ENCODE results near the gene NCKAP5. TPM values are rescaled to one million over a fixed set of nuclear protein-coding genes. Genes with fewer than 3 reads are reported as not detected.

Gene NCKAP5
- total and polyA plus RNA-seq, 2 of the 8 experiments (the other 6 are each of a cell fraction or from before 2014, with no cell fraction given): 0.27 to 0.86 TPM

DNA sequence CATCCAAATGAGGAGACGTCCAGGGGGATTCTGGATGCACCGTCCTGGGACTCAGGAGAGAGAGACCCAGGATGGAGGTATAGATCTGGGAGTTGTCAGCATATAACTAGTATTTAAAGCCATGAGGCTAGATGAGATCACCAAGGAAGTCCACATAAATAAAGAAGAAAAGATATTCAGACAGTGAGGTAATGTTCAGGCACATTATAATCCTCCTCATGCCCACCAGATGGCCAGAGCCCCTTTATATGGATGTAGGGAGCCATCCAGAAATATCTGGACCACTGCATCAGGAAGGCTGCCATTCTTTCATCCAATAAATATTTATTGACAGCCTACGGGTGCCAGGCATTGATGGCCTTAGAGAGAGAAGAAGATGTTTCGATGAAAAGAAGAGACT is 21.2 kb upstream of the NCKAP5 start:
- no peaks in the 10 kb centered on the region for H3K9me3 ChIP-seq (ENCODE audit: insufficient read depth in 2 of 2, low read depth in 1 of 2, low read length in 1 of 2)
- H2BK120ac ChIP-seq (replicated peaks; ENCODE audit: low read depth, low read length): no peak overlapping the region
- no peak for FAIRE-seq
- ChIA-PET POLR2A (ENCODE audit: partially characterized antibody) (no interaction called here), CTCF (ENCODE audit: partially characterized antibody) (no interaction called here)
- no peaks in the 10 kb centered on the region for H3K36me3 ChIP-seq (ENCODE audit: control insufficient read depth in 2 of 4, insufficient read depth in 4 of 4, low read length in 3 of 4)
- H2BK20ac ChIP-seq (ENCODE audit: low read length): no peak overlapping the region
- no peak overlapping the region for H3K4me3 ChIP-seq (ENCODE audit: extremely low read depth in 1 of 4, insufficient read depth in 2 of 4, low read depth in 3 of 4, low read length in 4 of 4)
- H3K23ac ChIP-seq (ENCODE audit: insufficient read length): no peak overlapping the region
- H3K4ac ChIP-seq (replicated peaks; ENCODE audit: insufficient read length, low read depth, low read length): no peak overlapping the region
- H2AFZ ChIP-seq (ENCODE audit: low read length): no peak overlapping the region
- H3K56ac ChIP-seq (replicated peaks; ENCODE audit: insufficient read length, low read depth, low read length): no peak overlapping the region
- H3K4me2 ChIP-seq (ENCODE audit: insufficient read depth in 1 of 2, low read depth in 2 of 2, low read length in 2 of 2): no peak overlapping the region
- H4K8ac ChIP-seq (ENCODE audit: extremely low read depth, insufficient read depth, low read length): no peak overlapping the region
- H2AK5ac ChIP-seq (ENCODE audit: low read depth, low read length): no peak overlapping the region
- H4K20me1 ChIP-seq (replicated peaks in 1 of 2; ENCODE audit: control insufficient read depth in 1 of 2, insufficient read depth in 2 of 2, low read length in 2 of 2): no peaks in the 10 kb centered on the region
- H2BK12ac ChIP-seq (ENCODE audit: low read depth, low read length): no peak overlapping the region
- H3K79me1 ChIP-seq (ENCODE audit: low read depth, low read length): no peaks in the 10 kb centered on the region
- H3K14ac ChIP-seq (ENCODE audit: insufficient read length): no peak overlapping the region
- no peak overlapping the region for H3K9ac ChIP-seq (replicated peaks in 1 of 4; ENCODE audit: extremely low read depth in 1 of 4, low read depth in 3 of 4, low read length in 3 of 4)
- H4K91ac ChIP-seq (replicated peaks; ENCODE audit: insufficient read length, low read length): no peak overlapping the region
- H3K23me2 ChIP-seq (ENCODE audit: low read depth, low read length): no peaks in the 10 kb centered on the region
- DNase-seq (ENCODE audit: low read depth in 1 of 2, low spot score in 2 of 2): no peak
- TF ChIP-seq HDAC6 (IDR thresholded peaks at IDR 0.05; ENCODE audit: low read depth, low read length) (no peak), RBBP5 (IDR thresholded peaks at IDR 0.05; ENCODE audit: borderline replicate concordance, low read depth, low read length) (no peak), TEAD4 (IDR thresholded peaks at IDR 0.05; ENCODE audit: low read depth, low read length) (no peak), TBP (IDR thresholded peaks at IDR 0.05; ENCODE audit: low read depth, low read length) (no peak), JUN (IDR thresholded peaks at IDR 0.05; ENCODE audit: low read depth, low read length) (no peak), KDM4A (IDR thresholded peaks at IDR 0.05; ENCODE audit: low read depth, low read length, severe bottlenecking) (no peak), SP2 (IDR thresholded peaks at IDR 0.05; ENCODE audit: low read length) (no peak)
- H2BK15ac ChIP-seq (ENCODE audit: low read length): no peak overlapping the region
- H3K79me2 ChIP-seq (ENCODE audit: control insufficient read depth in 1 of 2, insufficient read depth in 2 of 2, low read length in 2 of 2): no peaks in the 10 kb centered on the region
- no peaks in the 10 kb centered on the region for H3K27me3 ChIP-seq (replicated peaks in 1 of 4; ENCODE audit: control insufficient read depth in 3 of 4, extremely low read depth in 1 of 4, insufficient read depth in 3 of 4, low read length in 3 of 4)
- H3K4me1 ChIP-seq (replicated peaks in 1 of 4; ENCODE audit: control insufficient read depth in 3 of 4, insufficient read depth in 4 of 4, low read length in 3 of 4): no peaks in the 10 kb centered on the region
- H4K5ac ChIP-seq (ENCODE audit: insufficient read length, low read depth, low read length): no peak overlapping the region
- no peak overlapping the region for H3K27ac ChIP-seq (ENCODE audit: low read depth, low read length)
- H2BK5ac ChIP-seq (ENCODE audit: low read depth, low read length): no peak overlapping the region
- H3K18ac ChIP-seq (ENCODE audit: extremely low read depth, low read length): no peak overlapping the region
- WGBS, 2 experiments (ENCODE audit: extremely low coverage in 1 of 2, insufficient coverage in 1 of 2, insufficient read length in 1 of 2, insufficient replicate concordance in 2 of 2, low coverage in 1 of 2, low lambda C conversion rate in 2 of 2, missing lambda C conversion rate in 1 of 2): 97% methylated on average over 4 of the region's 4 CpGs; no CpG with 5 or more reads in 1 of the 2 experiments
